CD4-positive, CD25-positive, alpha-beta regulatory T cell (primary cell): ENCODE measurements around the gene TUBB8B. TPM values are rescaled to one million over a fixed set of nuclear protein-coding genes. Genes with fewer than 3 reads are reported as not detected.
"Not testable (repeated sequence)": the region's sequence is repeated elsewhere in the genome, so short reads cannot be mapped to it uniquely, and the experiment has no call there.

Experiments used
- ATAC-seq, 2 donors: fragments of 150-1000 bp; cut with Tn5 transposase; one replicate each; pipeline ENCODE4 v1.10.0; 2021; ENCODE audit warnings: low read depth in 2 of 2, moderate number of reproducible peaks in 2 of 2, moderate library complexity in 1 of 2
- DNase-seq, 3 donors: peaks; one replicate each; pipeline versions ENCODE4 v3.0.0 to v3.0.0-alpha.2; 2012 to 2022; ENCODE audit warnings: mixed read lengths in 1 of 3
- H3K27ac ChIP-seq: one replicate; pipeline ENCODE4 v1.7.0; 2013; ENCODE audit warnings: mild to moderate bottlenecking, low read length; ENCODE audit not compliant: insufficient read depth, poor library complexity, severe bottlenecking
- H3K27me3 ChIP-seq: one replicate; pipeline ENCODE4 v1.7.0; 2013; ENCODE audit warnings: low read length; ENCODE audit not compliant: control insufficient read depth, insufficient read depth
- H3K36me3 ChIP-seq: one replicate; pipeline ENCODE4 v1.7.0; 2013; ENCODE audit warnings: mild to moderate bottlenecking, low read length, moderate library complexity; ENCODE audit not compliant: control insufficient read depth, insufficient read depth
- H3K4me1 ChIP-seq: 2 replicates; pipeline ENCODE4 v1.7.0; 2013; ENCODE audit warnings: mild to moderate bottlenecking, low read length; ENCODE audit not compliant: insufficient read depth, control insufficient read depth, poor library complexity, severe bottlenecking
- H3K4me3 ChIP-seq: one replicate; pipeline ENCODE4 v1.7.0; 2013; ENCODE audit warnings: low read depth, mild to moderate bottlenecking, low read length, moderate library complexity
- H3K9me3 ChIP-seq, 2 experiments: 1 replicate in 1 of 2; 2 replicates in 1 of 2; pipeline ENCODE4 v1.7.0; 2013; ENCODE audit warnings: low read length in 2 of 2, mild to moderate bottlenecking in 1 of 2, moderate library complexity in 1 of 2; ENCODE audit not compliant: control insufficient read depth in 2 of 2
- H3K27ac Mint-ChIP-seq, 3 donors: one replicate each; pipeline ENCODE4 v1.8.0; 2020 to 2022; ENCODE audit warnings: mild to moderate bottlenecking in 3 of 3, mixed read lengths in 3 of 3, moderate library complexity in 2 of 3
- H3K27me3 Mint-ChIP-seq: one replicate; pipeline ENCODE4 v1.8.0; 2022; ENCODE audit warnings: mild to moderate bottlenecking, mixed read lengths
- H3K36me3 Mint-ChIP-seq: one replicate; pipeline ENCODE4 v1.8.0; 2020; ENCODE audit warnings: mixed read lengths
- H3K4me1 Mint-ChIP-seq, 4 donors: one replicate each; pipeline ENCODE4 v1.8.0; 2020 to 2022; ENCODE audit warnings: mixed read lengths in 4 of 4, mild to moderate bottlenecking in 1 of 4
- H3K4me3 Mint-ChIP-seq, 4 donors: one replicate each; pipeline ENCODE4 v1.8.0; 2020 to 2022; ENCODE audit warnings: mild to moderate bottlenecking in 4 of 4, mixed read lengths in 4 of 4, moderate library complexity in 3 of 4
- H3K9me3 Mint-ChIP-seq, 7 donors: one replicate each; pipeline ENCODE4 v1.8.0; 2020 to 2022; ENCODE audit warnings: mixed read lengths in 7 of 7, mild to moderate bottlenecking in 3 of 7, moderate library complexity in 2 of 7
- polyA plus RNA-seq, 4 donors: library from polyadenylated mRNA; unstranded; fragments of 300-500 nt; fragmentation: Illumina TruSeq; gene quantifications; one replicate each; pipeline ENCODE4 v1.2.3, GENCODE V29; 2021
- total RNA-seq: library from RNA; stranded (reverse); gene quantifications from one replicate; pipeline ENCODE4 v1.2.3, GENCODE V29; 2022

The TUBB8B gene
- total and polyA plus RNA-seq, 5 donors from 2014 or later = not detected

DNA sequence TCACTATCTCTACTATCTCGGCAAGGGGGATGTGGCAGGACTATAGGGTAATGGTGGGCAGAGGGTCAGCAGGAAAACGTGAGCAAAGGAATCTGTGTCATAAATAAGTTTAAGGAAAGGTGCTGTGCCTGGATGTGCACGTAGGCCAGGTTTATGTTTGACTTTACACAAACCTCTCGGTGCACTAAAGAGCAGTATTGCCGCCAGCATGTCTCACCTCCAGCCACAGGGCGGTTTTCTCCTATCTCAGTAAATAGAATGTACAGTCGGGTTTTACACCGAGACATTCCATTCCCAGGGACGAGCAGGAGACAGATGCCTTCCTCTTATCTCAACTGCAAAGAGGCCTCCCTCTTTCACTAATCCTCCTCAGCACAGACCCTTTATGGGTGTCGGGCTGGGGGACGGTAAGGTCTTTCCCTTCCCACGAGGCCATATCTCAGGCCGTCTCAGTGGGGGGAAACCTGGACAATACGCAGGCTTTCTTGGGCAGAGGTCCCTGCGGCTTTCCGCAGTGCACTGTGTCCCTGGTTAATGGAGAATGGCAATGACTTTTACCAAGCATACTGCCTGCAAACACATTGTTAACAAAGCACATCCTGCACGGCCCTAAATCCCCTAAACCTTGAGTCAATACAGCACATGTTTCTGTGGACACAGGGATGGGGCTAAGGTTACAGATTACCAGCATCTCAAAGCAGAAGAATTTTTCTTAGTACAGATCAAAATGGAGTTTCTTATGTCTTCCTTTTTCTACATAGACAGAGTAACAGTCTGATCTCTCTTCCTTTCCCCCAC is 41.2 kb upstream of the TUBB8B start:
- H3K27ac Mint-ChIP-seq, DNase-seq, ATAC-seq, H3K4me1 ChIP-seq, H3K4me3 ChIP-seq, H3K4me1 Mint-ChIP-seq, H3K36me3 Mint-ChIP-seq, H3K27me3 Mint-ChIP-seq, H3K36me3 ChIP-seq, H3K4me3 Mint-ChIP-seq, H3K9me3 ChIP-seq, H3K27me3 ChIP-seq, H3K9me3 Mint-ChIP-seq, H3K27ac ChIP-seq: not testable (repeated sequence)

DNA sequence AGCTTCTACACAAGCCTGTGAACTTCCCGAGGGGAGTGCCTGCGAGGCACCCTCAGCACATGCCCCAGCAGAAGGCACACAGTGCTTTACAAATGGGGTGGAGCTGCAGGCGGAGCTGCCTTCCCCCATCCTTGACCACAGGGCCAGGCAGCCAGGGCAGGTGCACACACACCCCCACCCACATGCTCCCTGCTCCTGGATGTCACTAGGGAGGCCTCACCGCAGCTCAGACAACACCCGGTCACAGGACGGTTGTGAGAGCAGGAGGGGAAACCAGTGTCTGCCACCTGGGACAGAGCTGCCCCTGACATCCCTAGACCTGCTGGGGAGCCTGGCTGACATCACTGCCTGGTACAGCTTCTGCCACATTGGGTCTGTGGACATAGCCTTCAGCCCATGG is 39.7 kb upstream of the TUBB8B start:
- not testable (repeated sequence) for H3K4me1 ChIP-seq, H3K9me3 Mint-ChIP-seq, DNase-seq, H3K4me3 Mint-ChIP-seq, H3K4me3 ChIP-seq, H3K27ac Mint-ChIP-seq, H3K27me3 ChIP-seq, H3K27me3 Mint-ChIP-seq, H3K36me3 ChIP-seq, H3K27ac ChIP-seq, H3K4me1 Mint-ChIP-seq, H3K36me3 Mint-ChIP-seq, ATAC-seq, H3K9me3 ChIP-seq

DNA sequence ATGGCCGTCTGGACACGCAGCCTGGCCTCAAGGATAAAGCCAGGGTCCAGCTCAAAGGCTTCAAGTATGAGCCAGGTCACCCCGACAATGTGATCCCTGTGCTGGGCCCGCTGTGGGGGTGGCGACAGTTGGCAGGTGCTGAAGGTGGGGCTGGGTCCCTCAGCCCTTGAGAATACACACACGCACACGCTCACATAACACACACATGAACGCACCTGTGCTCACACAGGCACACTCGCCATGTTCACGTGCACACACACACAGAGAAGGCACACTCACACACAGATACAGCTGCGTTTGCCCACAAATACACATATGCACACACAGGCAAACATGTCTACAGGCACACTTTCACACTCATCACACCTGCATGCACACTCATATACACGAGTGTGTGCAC is 35.4 kb upstream of the TUBB8B start:
- ATAC-seq, H3K4me1 ChIP-seq, H3K27ac ChIP-seq, H3K36me3 ChIP-seq, H3K27ac Mint-ChIP-seq, H3K4me1 Mint-ChIP-seq, H3K9me3 ChIP-seq, H3K36me3 Mint-ChIP-seq, H3K9me3 Mint-ChIP-seq, DNase-seq, H3K4me3 Mint-ChIP-seq, H3K27me3 ChIP-seq, H3K27me3 Mint-ChIP-seq, H3K4me3 ChIP-seq: not testable (repeated sequence)

DNA sequence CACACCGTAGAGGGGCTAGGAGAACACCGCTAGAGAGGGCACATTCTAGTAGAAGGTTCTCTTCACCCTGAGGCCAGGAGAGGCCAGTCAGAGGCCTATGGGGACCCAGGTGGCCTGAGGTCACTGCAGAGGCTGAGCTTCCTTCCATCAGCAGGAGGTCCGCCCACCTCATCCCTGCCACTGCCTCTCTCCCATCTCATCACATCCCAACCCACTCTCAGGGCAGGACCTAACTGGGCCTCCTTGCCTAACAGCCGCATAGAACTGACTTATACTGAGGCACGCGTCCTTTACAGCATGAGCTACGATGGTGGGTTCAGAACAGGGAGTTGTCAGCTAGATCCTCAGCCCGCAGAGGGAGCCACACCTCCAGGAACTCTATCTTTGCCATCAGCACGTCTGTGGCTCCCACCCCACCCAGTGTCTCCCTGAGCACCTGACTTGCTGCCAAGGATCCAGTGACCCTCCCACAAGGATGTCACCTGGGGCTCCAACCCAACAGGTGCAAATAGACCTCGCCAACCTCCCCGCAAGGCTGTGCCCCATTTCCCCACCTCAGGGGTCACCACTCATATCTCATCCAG is 33.3 kb upstream of the TUBB8B start:
- H3K4me1 ChIP-seq, H3K4me3 Mint-ChIP-seq, H3K36me3 ChIP-seq, ATAC-seq, DNase-seq, H3K27ac ChIP-seq, H3K4me3 ChIP-seq, H3K27me3 Mint-ChIP-seq, H3K36me3 Mint-ChIP-seq, H3K27ac Mint-ChIP-seq, H3K9me3 Mint-ChIP-seq, H3K9me3 ChIP-seq, H3K4me1 Mint-ChIP-seq, H3K27me3 ChIP-seq: not testable (repeated sequence)

DNA sequence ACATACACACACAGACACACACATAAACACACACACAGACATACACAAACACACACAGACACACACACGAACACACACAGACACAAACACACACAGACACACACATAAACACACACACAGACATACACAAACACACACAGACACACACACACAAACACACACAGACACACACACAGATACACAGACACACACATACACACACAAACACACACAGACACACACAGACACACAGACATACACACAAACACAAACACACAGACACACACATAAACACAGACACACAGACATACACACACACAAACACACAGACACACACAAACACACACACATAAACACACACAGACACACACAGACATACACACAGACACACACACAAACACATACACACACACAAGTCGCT is 31.5 kb upstream of the TUBB8B start:
- DNase-seq, H3K4me3 ChIP-seq, H3K27me3 Mint-ChIP-seq, ATAC-seq, H3K4me3 Mint-ChIP-seq, H3K9me3 Mint-ChIP-seq, H3K27me3 ChIP-seq, H3K4me1 Mint-ChIP-seq, H3K4me1 ChIP-seq, H3K36me3 Mint-ChIP-seq, H3K36me3 ChIP-seq, H3K27ac ChIP-seq, H3K9me3 ChIP-seq: not testable (repeated sequence)
- peak overlapping the region in 1 of 3 donors; percentile 32 for H3K27ac Mint-ChIP-seq

DNA sequence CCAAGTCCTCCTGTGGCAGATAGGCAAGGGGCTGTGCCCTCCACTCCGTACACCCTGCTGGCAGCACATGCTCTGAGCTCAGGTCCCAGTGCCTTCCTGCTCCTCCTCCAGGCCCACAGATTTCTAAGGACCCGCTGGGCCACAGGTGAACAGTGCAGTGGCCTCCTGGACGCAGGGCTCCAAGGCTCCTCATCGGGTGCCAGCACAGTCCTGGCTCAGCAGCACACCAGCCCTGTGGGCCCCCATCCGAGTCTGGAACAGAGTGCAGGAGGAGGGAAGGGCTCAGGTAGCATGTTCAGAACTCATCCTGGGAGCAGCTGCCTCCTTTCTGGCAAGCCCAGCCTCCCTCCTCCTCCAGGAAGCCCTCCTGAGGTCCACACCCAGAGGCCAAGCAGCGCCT is 30.8 kb upstream of the TUBB8B start:
- not testable (repeated sequence) for ATAC-seq, H3K27me3 Mint-ChIP-seq, H3K4me1 ChIP-seq, H3K27me3 ChIP-seq, H3K36me3 ChIP-seq, H3K27ac ChIP-seq, H3K9me3 Mint-ChIP-seq, H3K36me3 Mint-ChIP-seq, H3K4me1 Mint-ChIP-seq, H3K27ac Mint-ChIP-seq, H3K4me3 Mint-ChIP-seq, H3K4me3 ChIP-seq, DNase-seq, H3K9me3 ChIP-seq

DNA sequence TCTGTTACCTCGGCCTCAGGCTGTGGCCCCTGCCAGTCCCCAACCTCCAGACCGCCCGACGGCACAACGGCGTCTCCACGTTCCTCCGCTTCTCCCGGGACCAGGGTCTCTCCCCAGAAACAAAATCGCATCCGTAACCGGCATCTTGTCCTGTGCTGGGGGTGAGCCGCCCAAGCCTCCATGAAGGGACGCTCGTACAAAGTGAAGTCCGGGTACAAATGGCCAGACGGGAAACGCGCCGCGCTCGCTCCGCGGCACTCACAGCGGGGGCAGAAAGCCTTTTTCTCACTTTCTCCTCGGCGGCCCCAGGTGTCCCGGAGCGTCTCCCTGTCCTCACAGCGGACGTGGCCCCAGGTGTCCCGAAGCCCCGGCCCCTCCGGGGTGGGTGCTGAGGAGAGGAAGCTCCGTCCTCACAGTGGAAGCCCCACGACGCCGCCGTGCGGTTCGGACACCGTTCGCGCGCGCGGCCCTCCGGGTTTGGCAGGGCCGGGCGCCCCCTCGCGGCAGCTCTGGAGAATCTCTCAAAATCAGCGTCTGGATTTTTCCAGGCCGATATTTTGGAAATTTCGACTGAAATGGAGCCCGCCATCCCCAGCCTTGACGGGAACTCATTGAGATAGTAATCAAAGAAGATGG is 26.2 kb upstream of the TUBB8B start:
- ATAC-seq = not testable (repeated sequence)

More for the DNA sequence above, 26.2 kb upstream of the TUBB8B start:
- H3K27me3 ChIP-seq, H3K9me3 Mint-ChIP-seq, H3K4me1 ChIP-seq, H3K9me3 ChIP-seq, H3K4me3 ChIP-seq, H3K27me3 Mint-ChIP-seq, H3K27ac Mint-ChIP-seq, H3K4me1 Mint-ChIP-seq, H3K4me3 Mint-ChIP-seq, H3K36me3 ChIP-seq, H3K36me3 Mint-ChIP-seq, DNase-seq, H3K27ac ChIP-seq: not testable (repeated sequence)
